NCI-H748 (cell line): ENCODE data around the gene ZSCAN10.
"Not testable (repeated sequence)": the region's sequence is repeated elsewhere in the genome, so short reads cannot be mapped to it uniquely, and the experiment has no call there.

Experiments
- DNase-seq: peaks from one replicate; lab custom pipeline; 2025; ENCODE audit not compliant: unreplicated experiment; lab: John Stamatoyannopoulos, UW

Gene ZSCAN10

DNA sequence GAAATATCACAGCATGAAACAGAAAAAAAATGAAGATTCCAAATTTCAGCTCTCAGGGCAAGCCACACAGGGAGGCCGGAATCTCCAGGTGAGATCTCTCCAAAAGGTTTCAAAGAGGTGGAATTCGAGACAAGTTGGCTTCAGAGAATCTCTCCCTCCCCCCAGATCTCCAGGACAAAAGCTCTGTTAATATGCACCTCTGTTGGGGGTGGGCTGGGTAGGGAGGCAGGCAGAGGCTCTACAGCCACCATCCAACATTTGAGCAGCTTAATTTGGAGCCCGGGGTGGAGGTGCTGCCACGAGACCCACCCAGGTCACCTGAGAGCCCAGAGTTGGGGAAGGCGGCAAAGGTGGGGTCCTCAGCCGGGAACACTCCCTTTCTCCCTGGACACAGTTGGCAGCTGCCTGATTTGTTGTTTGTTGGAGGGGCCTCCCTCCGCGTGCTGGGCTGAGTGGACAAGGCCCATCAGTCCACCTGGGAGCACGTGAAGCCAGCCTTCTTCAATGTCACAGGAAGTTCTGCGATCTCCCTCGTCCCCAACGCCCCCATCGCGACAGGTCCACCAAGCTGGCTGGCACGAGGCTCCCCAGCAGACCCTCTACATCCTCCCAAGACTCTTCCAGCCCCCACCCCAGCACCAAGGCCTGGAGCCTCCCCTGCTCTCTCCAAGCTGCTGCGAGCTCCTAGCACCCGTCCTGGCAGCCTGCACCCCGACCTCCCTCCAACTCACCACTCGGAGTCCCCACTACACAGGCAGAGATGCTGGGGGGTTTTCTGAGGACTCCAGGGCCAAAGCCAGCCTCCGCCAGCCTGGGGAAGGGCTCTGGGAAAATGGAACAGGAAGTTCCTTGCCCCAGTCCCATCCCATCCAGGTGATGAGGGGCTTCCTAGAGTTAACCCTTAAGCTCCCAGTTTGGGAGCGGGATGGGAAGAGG is at the start of gene ZSCAN10:
ZSCAN10 (minus strand) TSS at position 836 of the 936 bp plus-strand sequence. CDS start 6,357 bp downstream, outside the sequence.
- no peak for DNase-seq

- DNase-seq = no peak
These were observed 49.4 kb upstream of the ZSCAN10 start for GRCh38 chr16:3148256-3149192.

GRCh38 chr16:3147757-3148104 is 48.6 kb upstream of the ZSCAN10 start:
- no peak for DNase-seq

DNA sequence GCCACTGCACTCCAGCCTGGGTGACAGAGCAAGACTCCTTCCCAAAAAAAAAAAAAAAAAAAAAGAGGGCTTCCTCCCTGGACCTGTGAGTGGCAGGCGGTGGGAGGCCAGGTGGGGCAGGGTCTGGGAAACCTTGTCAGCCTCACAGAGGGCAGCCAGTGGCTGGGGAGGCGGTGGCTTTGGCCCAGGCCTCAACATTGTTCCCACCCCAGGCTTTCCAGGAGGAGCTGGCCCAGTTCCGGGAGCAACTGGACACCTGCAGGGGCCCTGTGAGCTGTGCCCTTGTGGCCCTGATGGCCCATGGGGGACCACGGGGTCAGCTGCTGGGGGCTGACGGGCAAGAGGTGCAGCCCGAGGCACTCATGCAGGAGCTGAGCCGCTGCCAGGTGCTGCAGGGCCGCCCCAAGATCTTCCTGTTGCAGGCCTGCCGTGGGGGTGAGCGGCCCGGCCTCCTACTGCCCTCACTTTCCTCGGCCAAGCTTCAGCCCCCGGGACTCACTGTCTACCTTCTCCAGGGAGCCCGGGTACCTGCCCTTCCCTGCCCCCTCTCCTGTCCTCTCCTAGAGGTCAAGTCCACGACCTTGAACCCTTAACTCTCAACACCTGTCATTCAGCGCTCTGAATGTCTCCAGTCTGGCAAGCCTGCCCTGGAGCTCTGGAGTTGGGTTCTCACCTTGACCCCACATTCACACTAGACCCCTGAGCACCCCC is 48.1 kb upstream of the ZSCAN10 start:
- no peak for DNase-seq

DNA sequence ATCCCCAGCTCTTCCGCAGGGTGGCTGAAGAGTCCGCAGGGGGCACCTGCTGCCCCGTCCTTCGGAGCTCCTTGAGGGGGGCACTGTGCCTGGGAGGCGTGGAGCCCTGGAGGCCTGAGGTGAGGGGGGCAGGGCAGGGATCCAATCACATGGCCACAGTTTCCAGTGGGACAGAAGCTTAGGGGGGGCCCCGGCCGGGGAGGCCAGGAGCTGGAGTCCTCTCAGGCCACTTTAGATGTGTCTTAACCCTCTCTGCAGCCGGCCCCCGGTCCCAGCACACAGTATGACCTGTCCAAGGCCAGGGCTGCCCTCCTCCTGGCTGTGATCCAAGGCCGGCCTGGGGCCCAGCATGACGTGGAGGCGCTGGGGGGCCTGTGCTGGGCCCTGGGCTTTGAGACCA is 46.6 kb upstream of the ZSCAN10 start:
- DNase-seq = no peak

- no peak for DNase-seq
These were observed 46.1 kb upstream of the ZSCAN10 start for GRCh38 chr16:3145151-3145550.

DNA sequence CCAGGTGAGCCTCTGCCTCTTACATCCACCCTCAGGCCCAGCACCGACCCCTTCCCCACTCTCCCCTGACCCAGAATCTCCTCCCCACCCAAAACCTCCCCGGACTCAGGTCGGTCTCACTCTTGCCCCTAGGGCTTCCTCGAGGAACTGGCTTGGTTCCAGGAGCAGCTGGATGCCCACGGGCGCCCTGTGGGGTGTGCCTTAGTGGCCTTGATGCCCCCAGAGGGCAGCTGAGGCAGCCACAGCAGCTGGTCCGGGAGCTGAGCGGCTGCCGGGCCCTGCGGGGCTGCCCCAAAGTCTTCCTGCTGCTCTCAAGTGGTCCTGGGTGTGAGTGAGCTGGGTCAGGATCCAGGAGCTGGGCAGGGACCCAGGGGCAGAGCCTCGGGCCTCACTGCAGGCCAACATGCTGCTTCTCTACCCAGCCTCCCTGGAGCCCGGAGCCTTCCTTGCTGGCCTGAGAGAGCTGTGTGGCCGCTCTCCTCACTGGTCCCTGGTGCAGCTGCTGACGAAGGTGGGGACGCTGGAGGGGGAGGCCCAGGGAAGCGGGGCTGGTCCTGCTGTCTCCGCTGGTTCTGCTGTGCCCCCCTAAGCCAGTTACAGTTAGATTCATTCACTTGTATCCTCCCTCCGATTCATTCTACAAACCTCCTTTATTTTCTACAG is 45.4 kb upstream of the ZSCAN10 start:
- no peak for DNase-seq

GRCh38 chr16:3143598-3144320 is 44.7 kb upstream of the ZSCAN10 start:
- DNase-seq = no peak

DNA sequence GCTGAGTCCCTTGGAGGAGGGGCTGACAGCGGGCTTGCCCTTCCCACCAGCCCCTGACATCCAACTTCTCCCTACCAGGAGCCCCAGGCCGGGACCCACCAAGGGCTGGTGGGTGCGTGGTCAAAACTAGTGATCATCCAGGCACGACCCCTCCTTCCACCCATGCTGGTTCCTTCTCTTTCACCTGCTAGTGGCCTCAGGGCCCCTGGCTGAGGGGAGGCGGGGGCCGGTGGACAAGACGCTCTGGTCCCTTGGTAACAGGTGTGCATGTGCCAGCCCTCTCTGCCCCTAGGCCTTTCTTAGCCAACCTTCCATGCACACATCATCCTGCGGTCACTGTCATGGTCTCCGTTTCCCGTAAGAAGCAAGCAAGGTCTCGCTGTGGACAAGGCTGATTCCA is 44.1 kb upstream of the ZSCAN10 start:
- no peak for DNase-seq

DNA sequence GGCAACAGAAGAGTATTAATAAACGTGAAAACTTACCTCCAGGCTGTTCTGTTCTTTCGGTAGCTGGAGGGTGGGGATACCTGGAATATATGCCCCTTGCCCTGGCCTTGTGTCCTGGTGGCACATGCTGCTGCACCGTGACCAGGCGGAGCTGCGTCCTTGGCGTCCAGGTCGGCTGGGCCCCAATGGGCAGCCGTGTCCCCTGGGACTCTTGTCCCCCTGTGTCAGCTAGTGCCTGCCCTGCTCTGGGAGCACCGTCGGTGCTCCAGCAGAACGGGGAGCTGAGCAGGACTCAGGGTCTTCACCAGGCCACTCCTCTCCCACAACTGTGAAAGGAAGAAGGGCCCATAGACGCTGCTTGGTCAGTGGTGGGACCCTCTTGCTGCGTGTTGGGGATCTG is 43.7 kb upstream of the ZSCAN10 start:
- DNase-seq = no peak

- no peak for DNase-seq
These were observed 43.2 kb upstream of the ZSCAN10 start for GRCh38 chr16:3142327-3142726.

DNA sequence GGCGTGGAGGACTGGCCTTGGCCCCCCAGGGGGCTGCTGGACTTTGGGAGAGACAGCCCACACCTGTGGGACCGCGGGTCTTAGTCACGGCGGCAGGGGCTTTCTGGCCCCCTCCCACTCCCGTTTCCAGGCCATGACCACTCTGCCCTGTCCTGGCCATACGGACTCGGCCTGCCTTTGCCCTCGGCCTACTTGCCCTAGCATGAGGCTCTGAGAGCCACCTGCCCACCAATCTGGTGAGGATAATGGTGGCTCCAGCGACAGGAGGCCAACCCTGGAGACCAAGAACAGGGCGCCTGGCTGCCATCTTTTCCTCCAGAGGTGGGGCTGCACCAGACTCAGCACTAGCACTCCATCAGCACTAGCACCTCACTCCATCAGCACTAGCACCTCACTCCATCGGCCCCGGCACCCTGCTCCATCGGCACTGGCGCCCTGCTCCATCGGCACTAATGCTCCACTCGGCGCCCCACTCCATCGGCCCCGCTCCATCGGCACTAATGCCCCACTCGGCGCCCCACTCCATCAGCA is 42.8 kb upstream of the ZSCAN10 start:
- no peak for DNase-seq

DNA sequence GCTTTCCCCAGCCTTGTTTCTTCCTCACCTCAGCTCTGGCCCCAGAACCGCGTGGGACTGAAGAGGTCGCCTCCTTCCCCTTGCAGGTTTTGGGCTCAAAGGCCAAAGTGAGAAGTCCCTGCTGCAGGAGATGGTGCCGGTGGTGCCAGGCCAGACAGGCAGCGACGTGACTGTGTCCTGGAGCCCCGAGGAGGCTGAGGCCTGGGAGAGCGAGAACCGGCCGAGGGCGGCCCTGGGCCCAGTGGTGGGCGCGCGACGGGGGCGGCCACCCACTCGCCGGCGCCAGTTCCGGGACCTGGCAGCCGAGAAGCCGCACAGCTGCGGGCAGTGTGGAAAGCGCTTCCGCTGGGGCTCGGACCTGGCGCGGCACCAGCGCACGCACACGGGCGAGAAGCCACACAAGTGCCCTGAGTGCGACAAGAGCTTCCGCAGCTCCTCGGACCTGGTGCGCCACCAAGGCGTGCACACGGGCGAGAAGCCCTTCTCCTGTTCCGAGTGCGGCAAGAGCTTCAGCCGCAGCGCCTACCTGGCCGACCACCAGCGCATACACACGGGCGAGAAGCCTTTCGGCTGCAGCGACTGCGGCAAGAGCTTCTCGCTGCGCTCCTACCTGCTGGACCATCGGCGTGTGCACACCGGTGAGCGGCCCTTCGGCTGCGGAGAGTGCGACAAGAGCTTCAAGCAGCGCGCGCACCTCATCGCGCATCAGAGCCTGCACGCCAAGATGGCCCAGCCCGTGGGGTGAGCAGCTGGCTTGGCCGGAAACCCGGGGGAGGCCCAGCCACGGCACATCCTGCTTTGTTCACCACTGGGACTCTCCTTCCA is 41.7 kb upstream of the ZSCAN10 start:
- DNase-seq = no peak

- not testable (repeated sequence) for DNase-seq
These were observed 40.5 kb upstream of the ZSCAN10 start for GRCh38 chr16:3139561-3139960.

DNA sequence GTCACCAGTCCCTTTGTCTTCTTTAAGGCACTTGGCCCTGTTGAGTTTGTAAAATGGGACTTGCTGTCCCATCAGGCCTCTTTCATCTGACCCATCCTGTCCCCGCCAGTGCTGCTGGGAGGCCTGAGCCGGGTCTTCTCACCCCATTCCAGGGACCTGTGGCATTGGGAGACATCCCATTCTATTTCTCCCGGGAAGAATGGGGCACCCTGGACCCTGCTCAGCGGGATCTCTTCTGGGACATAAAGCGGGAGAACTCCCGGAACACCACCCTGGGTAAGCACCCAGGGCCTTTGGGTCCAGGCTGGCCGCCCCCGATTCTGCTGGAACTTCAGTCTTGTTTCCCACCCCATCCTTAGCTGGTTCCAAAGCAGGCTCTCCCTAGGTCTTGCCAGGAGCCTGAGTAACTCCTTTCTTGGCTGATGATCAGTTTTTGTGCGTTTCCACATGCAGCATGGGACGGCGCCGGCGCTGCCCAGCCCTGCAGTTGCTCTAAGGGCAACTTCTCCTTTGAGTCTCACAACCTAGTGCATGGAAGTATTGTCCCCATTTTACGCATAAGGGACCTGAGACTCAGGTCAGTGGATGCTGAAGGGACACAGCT is 39.8 kb upstream of the ZSCAN10 start:
- DNase-seq = no peak

GRCh38 chr16:3138342-3138741 is 39.2 kb upstream of the ZSCAN10 start:
- no peak for DNase-seq

GRCh38 chr16:3137267-3137666 is 38.2 kb upstream of the ZSCAN10 start:
- DNase-seq = no peak

DNA sequence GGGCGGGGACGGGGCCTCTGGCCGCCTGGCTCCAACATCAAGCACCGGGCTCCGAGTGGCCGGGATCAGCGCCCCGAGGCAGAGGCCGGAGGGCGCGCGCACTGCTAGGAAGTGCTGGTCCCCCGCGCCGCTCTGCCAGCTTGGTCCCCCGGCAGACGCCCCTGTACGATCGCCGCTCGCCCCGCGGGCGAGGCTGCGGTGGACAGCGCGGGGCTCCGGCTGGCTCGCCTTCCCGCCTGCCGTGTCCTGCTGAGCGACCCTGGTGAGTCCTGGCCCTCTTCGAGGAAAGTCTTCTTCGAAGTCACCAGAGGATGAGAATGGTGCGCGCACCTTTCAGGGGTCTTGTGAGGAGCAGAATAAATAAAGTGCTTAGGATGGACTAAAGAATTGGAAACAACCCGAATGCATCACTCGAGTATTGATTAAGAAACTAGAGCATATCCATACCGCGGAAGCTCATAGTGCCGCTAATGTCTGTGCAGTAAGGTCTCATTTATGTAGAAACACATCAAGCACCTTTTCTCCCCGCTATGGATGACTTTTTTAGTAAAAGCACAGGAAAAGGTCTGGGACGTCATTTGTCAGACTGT is 36.1 kb upstream of the ZSCAN10 start:
- no peak for DNase-seq
